GM19455 (cell line): ENCODE results near the gene SYVN1.

Source experiments
- ATAC-seq: cut with Tn5 transposase; IDR thresholded peaks from one replicate; pipeline ENCODE4 v1.9.1; 2021; ENCODE audit not compliant: unreplicated experiment

Gene SYVN1

DNA sequence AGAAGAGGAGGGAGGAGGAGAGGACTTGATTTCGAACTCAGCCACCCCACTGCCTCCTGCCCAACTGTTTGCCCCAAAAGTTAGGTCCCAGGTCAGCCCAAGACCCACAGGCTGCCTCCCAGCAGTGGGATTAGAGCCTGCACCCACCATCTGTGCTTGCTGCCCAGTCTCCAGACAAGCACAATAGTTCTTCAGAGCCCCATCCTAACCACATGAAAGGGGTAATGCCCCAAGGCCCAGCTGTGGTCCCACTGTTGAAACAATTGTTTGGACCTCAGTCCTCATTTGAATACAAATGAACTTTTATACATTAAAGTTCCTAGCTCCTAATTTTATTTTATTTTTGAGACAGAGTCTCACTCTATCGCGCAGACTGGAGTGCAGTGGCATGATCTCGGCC, 43.7 kb downstream of the SYVN1 start:
- ATAC-seq: no peak

DNA sequence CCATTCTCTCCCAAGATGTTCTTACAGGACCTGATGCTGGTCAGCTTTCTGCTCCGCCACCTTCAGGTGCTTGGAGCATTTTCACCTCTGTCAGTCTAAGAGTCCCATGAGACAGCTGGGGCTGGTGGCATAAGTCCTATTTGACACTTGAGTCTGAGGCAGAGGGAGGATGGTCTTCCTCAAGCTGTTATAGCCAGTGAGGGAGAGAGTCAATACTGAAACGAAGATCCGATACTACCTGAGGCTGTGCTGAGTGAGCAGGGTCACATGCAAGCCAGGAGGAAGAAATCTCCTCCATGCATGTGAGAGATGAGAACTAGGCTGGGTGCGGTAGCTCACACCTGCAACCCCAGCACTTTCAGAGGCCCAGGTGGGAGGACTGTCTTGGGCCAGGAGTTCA, 44.7 kb downstream of the SYVN1 start:
- no peak for ATAC-seq

DNA sequence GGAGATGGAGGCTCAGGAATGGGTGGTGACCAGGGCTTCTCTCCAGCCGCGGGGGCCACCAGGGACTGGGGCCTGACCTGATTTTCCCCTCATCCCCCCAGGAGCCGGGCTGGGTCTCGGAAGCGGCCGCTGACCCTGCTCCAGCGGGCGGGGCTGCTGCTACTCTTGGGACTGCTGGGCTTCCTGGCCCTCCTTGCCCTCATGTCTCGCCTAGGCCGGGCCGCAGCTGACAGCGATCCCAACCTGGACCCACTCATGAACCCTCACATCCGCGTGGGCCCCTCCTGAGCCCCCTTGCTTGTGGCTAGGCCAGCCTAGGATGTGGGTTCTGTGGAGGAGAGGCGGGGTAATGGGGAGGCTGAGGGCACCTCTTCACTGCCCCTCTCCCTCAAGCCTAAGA, 46.5 kb downstream of the SYVN1 start:
- ATAC-seq: no peak

DNA sequence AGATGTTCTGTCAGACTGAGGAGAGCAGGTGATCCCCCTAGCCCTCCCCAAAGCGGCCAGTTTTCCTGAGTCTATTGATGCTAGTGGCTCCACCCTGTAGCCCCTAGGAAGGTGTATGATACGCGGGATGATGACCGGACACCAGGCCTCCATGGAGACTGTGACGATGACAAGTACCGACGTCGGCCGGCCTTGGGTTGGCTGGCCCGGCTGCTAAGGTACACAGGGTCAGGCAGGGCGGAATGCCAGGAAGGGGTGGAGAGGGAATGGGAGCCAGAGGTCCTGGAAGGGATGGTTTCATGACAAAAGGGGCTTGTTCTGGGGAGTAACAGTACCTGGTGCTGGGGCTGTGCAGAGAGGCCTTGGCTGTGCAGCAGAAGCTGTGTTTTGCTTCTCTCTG, 47.1 kb downstream of the SYVN1 start:
- no peak for ATAC-seq

DNA sequence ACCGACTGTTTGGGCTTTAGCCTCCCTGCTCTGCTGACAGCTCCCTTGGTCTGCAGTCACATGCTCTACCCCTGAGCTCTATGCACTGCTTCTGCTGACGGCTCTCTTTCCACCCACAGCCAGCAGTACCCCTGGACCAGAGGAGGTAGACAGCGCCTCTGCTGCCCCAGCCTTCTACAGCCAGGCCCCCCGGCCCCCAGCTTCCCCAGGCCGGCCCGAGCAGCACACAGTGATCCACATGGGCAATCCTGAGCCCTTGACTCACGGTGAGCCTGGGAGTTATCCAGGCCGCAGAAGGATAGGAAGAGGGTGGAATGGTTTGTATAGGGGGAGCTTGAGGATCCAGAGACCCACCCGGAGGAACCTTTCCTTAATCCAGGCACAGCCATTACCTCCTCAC, 47.5 kb downstream of the SYVN1 start:
- no peak for ATAC-seq

DNA sequence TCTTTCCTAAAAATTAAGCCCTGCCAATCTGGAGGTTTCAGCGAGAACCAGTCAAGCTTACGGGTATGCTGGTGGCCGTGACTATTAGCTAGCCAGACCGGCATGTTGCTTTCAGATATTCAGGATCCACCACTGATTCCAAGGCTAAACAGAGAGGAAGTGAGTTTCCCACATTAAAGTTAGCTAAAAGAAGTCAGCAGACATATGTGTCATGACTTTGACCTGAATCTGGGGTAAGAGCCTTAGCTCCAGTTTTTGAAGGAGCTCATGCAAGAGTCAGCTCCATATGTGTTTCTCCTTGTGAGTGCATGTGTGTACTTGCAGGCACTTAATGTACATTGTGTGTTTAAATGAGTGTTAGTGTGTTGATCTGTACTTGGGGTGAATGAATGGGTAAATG, 48.9 kb downstream of the SYVN1 start:
- no peak for ATAC-seq

DNA sequence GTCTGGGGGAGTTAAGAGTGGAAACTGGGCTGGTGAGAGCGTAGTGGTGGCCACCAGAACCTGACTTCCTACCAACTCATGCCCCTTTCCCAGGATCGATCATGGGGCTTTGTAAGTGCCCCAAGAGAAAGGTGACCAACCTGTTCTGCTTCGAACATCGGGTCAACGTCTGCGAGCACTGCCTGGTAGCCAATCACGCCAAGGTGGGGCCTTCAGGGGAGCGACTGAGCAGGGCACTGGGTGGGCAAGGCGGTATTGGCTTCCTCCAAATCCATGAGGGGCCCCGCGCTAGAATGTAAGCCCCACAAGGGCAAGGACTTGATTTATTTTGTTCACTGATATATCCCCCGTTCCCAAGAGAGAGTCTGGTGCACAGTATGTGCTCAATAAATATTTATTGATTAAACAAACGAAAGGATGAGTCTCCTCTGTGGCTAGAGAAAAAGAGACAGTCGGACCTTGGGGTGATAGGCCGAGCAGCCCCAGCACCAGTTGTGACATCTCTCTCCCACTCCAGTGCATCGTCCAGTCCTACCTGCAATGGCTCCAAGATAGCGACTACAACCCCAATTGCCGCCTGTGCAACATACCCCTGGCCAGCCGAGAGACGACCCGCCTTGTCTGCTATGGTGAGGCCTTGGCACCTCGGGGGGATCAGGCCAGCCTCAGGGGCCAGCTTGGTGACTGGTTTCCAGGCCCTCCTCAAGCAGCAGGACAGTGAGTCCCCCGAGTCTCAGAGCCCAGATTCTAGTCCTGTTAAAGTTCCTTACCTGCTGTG, 49.5 kb downstream of the SYVN1 start:
- ATAC-seq: no peak

DNA sequence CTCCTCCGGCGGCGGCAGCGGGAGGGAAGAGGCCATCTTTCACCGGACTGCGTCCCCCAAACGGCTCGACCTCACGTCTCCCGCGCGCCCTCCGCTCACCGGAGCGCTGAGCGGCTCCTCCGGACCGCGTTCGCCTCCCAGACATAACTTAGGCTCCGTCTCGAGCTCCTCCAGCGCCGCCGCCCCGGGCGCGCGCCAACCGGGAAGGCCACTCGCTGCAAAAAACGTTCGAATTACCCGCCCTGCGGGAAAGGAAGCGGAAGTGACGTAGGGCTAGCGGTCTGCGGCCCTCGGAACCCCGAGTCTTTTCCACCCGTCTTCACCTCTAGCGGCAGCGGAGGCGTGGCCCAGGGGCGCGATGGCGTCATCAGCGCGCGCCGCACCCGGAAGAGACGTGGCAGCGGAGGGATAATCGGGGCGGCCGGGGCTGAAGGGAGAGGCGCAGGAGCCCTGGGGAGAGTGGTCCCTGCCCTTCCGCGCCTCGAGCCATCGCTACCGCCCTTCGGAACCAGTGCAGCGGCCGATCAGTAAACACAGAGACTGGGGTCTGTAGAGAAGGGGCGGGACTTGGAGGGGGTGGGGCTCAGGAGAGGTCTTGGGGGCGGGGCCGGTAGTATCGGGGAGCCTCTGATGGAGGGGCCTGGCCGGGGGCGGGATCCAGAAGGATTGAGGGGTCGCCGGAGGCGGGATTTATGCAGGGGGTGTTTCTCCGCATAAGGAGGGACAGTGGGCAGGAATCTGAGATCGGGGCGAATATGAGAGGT, 50.3 kb downstream of the SYVN1 start, which contains the start of the genes CDCA5 and ZFPL1:
CDCA5 (minus strand) TSS at position 207 of the 764 bp plus-strand sequence; CDS start at position 145, 62 bp downstream.
ZFPL1 (plus strand) TSS at position 389 of the 764 bp plus-strand sequence. CDS start 477 bp downstream, outside the sequence.
- peak; percentile 85 for ATAC-seq

DNA sequence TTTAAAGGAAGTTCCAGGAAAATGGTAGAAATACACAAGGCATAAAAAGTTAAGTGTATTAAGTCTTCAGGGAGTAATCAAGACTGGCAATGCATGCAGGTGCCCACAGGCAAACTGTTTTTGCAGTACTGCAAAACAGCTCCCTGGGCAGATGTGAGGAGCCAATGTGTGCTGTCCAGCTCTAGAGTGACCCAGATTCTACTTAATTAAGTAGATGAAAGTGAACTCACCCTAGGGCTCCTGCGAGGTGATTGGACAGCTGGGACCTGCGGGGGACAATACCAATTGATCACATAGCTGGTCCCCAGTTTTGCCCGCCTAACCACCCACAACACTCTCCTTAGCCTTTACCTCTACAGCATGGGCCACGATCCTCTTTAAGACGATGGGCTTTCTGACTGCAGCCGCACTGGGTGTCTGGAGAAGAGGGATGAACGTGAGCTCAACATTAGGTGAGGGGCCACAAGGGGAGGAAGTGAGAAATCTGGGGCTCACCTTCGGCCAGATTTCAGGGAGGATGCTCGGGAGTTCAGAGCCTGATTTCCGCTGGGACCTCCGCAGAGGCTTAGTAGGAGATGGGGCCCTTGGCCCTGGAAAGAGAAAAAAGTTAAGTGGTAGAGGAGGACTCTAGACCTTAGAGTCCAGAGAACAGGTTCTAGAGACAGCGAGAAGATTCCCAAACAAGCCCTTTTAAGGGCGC, 51.0 kb downstream of the SYVN1 start:
- ATAC-seq: peak; percentile 10

DNA sequence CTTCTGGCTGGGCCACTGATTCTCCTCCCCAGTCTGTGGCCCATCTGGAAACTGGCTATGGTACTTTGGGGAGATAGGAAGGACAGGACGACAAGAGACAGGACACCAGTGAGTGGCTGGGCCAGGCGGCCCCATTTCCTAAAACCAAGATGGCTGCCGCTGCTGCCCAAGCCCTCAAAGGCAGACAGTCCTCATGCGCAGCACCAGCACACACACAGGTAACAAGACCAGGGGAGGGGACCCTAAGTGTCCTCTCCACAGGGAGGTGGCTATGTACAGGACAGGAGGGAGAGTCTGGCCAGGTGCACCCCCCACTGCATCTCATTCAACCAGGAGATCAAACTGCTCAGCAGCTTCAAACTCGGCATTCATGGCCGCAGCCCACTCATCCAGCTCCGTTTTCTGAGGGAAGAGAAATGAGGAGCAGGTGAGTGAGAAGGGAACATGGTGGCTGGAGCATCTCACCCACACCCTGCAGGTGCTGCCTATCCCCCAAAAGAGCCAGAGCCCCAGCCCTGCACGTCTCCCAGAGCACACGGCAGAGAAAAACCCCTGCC, 55.5 kb downstream of the SYVN1 start:
- ATAC-seq: no peak

DNA sequence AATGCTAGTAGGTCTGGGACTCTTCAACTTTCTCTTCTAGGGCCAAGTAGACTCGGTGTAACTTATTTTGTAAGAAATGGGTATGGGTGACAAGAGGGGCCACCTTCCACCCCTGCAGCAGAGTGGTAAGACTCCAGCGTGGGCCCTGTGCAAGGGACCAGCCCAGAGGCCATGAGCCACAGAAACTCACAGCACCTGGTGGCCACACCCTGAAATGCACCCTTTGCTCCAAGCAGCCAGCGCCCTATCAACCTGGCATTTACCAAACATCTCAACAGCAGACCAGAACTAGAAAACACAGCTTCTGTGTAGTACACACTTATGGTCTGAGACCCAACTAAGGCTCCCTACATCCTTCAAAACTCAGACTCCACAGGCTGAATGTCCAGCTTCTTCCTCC, 56.2 kb downstream of the SYVN1 start:
- ATAC-seq: no peak

DNA sequence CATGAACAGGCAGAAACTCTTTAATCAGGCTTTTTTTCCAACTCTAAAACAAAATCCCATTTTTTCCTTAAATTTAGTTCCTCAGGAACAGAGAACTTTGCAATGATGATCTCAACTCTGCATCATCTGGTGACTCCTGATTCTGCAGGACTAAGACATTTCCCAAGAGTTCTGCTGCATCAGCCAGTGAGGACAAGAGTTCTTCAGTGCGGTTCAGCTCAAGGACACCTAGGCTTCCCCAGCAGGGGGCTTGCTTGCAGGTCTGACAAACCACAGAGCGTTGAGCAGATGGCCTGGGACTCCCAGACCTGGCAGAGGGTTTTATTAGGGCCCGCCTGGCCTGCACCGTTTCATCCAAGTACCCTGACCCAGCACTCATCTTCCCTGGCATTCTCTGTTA, 56.9 kb downstream of the SYVN1 start:
- no peak for ATAC-seq
